Heart left ventricle (tissue), 13 donors: ENCODE data around the gene TNFRSF14.

Source experiments
- CTCF ChIP-seq, 12 donors: fragments of 200-600 bp; sonication (generic) in 4 of 12; IDR thresholded peaks; one replicate each; pipeline versions ENCODE4 v1.5.0 to v1.8.0; 2018 to 2022; ENCODE audit warnings: antibody characterized with exemption in 12 of 12, mild to moderate bottlenecking in 5 of 12
- POLR2A ChIP-seq, 2 donors: fragments of 450-650 bp; IDR thresholded peaks; one replicate each; pipeline ENCODE4 v1.6.1; 2017; ENCODE audit warnings: antibody characterized with exemption in 2 of 2, mild to moderate bottlenecking in 2 of 2, moderate library complexity in 2 of 2
- donor health status: ischemic (EF 13 %, LVEDD 7.1; RV severe dilation, severe dysfunction).
- donor health status: DM: no; HTN: yes; CAD: no.
- donor health status: DM: no; HTN: no; CAD: no.
- donor health status: ischemic (EF 25% LVEDD 6.9; RV normal size, moderate dysfunction).
- donor health status: ischemic (EF 25% LVEDD 5.7; RV mildly dilated, moderate dysfunction).
- donor health status: ischemic (EF 35%, LVEDD 5.7; RV mildly dilated, moderate dysfunction).
- donor health status: nonischemic (EF 11% LVEDD 7.7; RV severe dilation, severe dysfunction).
- donor health status: DM: yes; HTN: yes; CAD: no.
- donor health status: PGD.
- donor health status: ischemic (EF 29% LVEDD 5.4; RV normal size, mild dysfunction).
- donor health status: nonischemic (EF 23%, LVEDD 6.1; RV moderate dilation, normal function).

DNA sequence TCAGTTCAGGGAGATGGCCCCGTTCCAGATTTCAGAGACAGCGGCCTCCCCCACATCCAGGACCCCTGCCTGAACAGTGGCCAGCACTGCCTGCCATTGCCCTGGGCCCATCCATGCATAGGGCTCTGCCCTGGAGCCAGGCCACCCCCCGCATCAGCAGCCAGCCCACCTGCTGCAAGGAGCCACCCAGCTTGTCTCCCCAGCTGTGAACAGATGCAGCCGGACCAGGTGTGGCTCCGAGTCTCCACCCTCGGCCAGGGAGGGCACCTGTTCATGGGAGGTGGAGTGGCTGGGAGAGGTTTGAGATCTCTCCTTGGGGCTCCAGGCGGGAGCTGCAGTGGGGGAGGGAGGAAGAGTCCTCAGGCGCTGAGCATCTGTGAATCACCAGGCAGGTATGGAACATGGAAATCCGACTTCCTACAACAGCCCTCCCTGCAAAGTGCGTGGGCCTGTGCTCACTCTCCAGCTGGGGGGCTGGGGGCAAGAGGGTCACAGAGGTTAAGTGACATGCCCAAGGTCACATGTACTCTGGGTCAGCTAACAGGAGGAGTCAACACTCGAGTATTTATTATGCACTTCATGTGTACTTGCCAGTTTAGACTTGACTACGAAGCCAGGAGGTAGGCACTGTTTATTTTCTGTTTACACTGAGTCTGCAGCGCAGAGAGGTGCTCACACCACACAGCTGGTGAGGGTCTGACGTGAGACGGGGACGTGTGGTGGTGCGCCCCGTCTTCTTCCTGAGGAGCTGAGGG lies 21.3 kb upstream of the TNFRSF14 start:
- no peak for TF ChIP-seq POLR2A (IDR thresholded peaks at IDR 0.05)
- TF ChIP-seq CTCF (IDR thresholded peaks at IDR 0.05) = no peak
